IMR-90 (cell line): ENCODE measurements around the gene PPIL4. TPM values are rescaled to one million over a fixed set of nuclear protein-coding genes. Genes with fewer than 3 reads are reported as not detected.

Source experiments
- ATAC-seq: fragments of 200-7000 bp; cut with Tn5 transposase; 2 replicates; pipeline ENCODE4 v1.9.1; 2020; ENCODE audit warnings: low read depth, mild to moderate bottlenecking, moderate library complexity
- BruUV-seq: library from RNA; stranded (reverse); fragments of 400-500 nt; replicated peaks from 2 replicates; lab custom pipeline; 2021; lab: Mats Ljungman, UMichigan
- CTCF ChIA-PET: fragments of 300-600 bp; formaldehyde crosslinking; extraction: SDS; loops from one replicate; lab custom pipeline; 2021; ENCODE audit warnings: antibody characterized with exemption; lab: Yijun Ruan, JAX
- POLR2A ChIA-PET: fragments of 300-600 bp; sonication (Branson Sonifier 250); formaldehyde crosslinking; loops from one replicate; lab custom pipeline; 2022; ENCODE audit warnings: antibody characterized with exemption; ENCODE audit not compliant: unreplicated experiment; lab: Charles Lee
- DNase-seq: peaks from one replicate; pipeline ENCODE4 v3.0.0; 2013
- H2AFZ ChIP-seq: replicated peaks from 2 replicates; pipeline ENCODE3; 2013; ENCODE audit warnings: low read length, mild to moderate bottlenecking; ENCODE audit not compliant: poor library complexity
- H2AK5ac ChIP-seq: 2 replicates; pipeline ENCODE4 v1.6.1; 2013; ENCODE audit warnings: low read depth, low read length, inconsistent platforms
- H2AK9ac ChIP-seq: replicated peaks from 2 replicates; pipeline ENCODE3; 2013; ENCODE audit warnings: mild to moderate bottlenecking, low read depth, low read length, moderate library complexity; ENCODE audit not compliant: poor library complexity
- H2BK120ac ChIP-seq: 2 replicates; pipeline ENCODE4 v1.6.1; 2013; ENCODE audit warnings: low read depth, low read length, inconsistent platforms
- H2BK15ac ChIP-seq: 3 replicates; pipeline ENCODE4 v1.6.1; 2013; ENCODE audit warnings: low read depth, low read length, inconsistent platforms
- H2BK20ac ChIP-seq: 2 replicates; pipeline ENCODE4 v1.6.1; 2013; ENCODE audit warnings: low read depth, mild to moderate bottlenecking, inconsistent platforms, low read length, moderate library complexity
- H2BK5ac ChIP-seq: 2 replicates; pipeline ENCODE4 v1.6.1; 2013; ENCODE audit warnings: mild to moderate bottlenecking, low read depth, low read length, inconsistent platforms; ENCODE audit not compliant: poor library complexity, severe bottlenecking
- H3K14ac ChIP-seq: replicated peaks from 2 replicates; pipeline ENCODE4 v1.6.1; 2013; ENCODE audit warnings: low read depth, low read length, inconsistent platforms
- H3K18ac ChIP-seq: 2 replicates; pipeline ENCODE4 v1.6.1; 2013; ENCODE audit warnings: low read depth, low read length, control low read depth
- H3K23ac ChIP-seq: 2 replicates; pipeline ENCODE4 v1.6.1; 2013; ENCODE audit warnings: low read depth, low read length, inconsistent platforms
- H3K27ac ChIP-seq: 2 replicates; pipeline ENCODE4 v1.5.1; 2013; ENCODE audit warnings: mild to moderate bottlenecking, control low read depth, low read length; ENCODE audit not compliant: insufficient read depth
- H3K27me3 ChIP-seq: 2 replicates; pipeline ENCODE4 v1.6.1; 2013; ENCODE audit warnings: low read length; ENCODE audit not compliant: control insufficient read depth, insufficient read depth
- H3K36me3 ChIP-seq: 2 replicates; pipeline ENCODE4 v1.6.1; 2013; ENCODE audit warnings: low read length, mixed read lengths; ENCODE audit not compliant: control insufficient read depth, insufficient read depth
- H3K4ac ChIP-seq: 2 replicates; pipeline ENCODE4 v1.6.1; 2013; ENCODE audit warnings: low read depth, low read length, inconsistent platforms
- H3K4me1 ChIP-seq: 2 replicates; pipeline ENCODE4 v1.6.1; 2013; ENCODE audit warnings: low read length, mixed read lengths; ENCODE audit not compliant: control insufficient read depth, insufficient read depth
- H3K4me2 ChIP-seq: 2 replicates; pipeline ENCODE4 v1.6.1; 2013; ENCODE audit warnings: low read depth, mild to moderate bottlenecking, control low read depth, low read length, moderate library complexity
- H3K4me3 ChIP-seq: 2 replicates; pipeline ENCODE4 v1.5.1; 2013; ENCODE audit warnings: low read depth, mild to moderate bottlenecking, control low read depth, low read length, moderate library complexity; ENCODE audit not compliant: insufficient read depth
- H3K56ac ChIP-seq: 2 replicates; pipeline ENCODE4 v1.6.1; 2013; ENCODE audit warnings: low read length, inconsistent platforms; ENCODE audit not compliant: insufficient read depth; ENCODE audit errors: extremely low read depth
- H3K79me1 ChIP-seq, 2 experiments: 2 replicates each; pipeline ENCODE4 v1.6.1; 2013; ENCODE audit warnings: low read length in 2 of 2, inconsistent platforms in 1 of 2, low read depth in 1 of 2
- H3K9ac ChIP-seq: 2 replicates; pipeline ENCODE4 v1.6.1; 2013; ENCODE audit warnings: low read depth, low read length, control low read depth
- H3K9me1 ChIP-seq: 2 replicates; pipeline ENCODE4 v1.6.1; 2013; ENCODE audit warnings: low read length, inconsistent platforms; ENCODE audit not compliant: insufficient read depth
- H3K9me3 ChIP-seq: 2 replicates; pipeline ENCODE4 v1.6.1; 2013; ENCODE audit warnings: low read length; ENCODE audit not compliant: control insufficient read depth, insufficient read depth
- H4K20me1 ChIP-seq: 2 replicates; pipeline ENCODE4 v1.6.1; 2013; ENCODE audit warnings: low read length, inconsistent platforms; ENCODE audit not compliant: insufficient read depth
- H4K5ac ChIP-seq: 2 replicates; pipeline ENCODE4 v1.6.1; 2013; ENCODE audit warnings: mild to moderate bottlenecking, low read depth, low read length, control low read depth
- H4K8ac ChIP-seq, 2 experiments: 2 replicates each; pipeline ENCODE4 v1.6.1; 2013; ENCODE audit warnings: low read depth in 2 of 2, low read length in 2 of 2, control low read depth in 1 of 2, inconsistent platforms in 1 of 2
- H4K91ac ChIP-seq: 2 replicates; pipeline ENCODE4 v1.6.1; 2013; ENCODE audit warnings: low read depth, low read length, inconsistent platforms; ENCODE audit not compliant: insufficient read depth
- RCOR1 ChIP-seq: IDR thresholded peaks from 2 replicates; pipeline ENCODE4 v1.6.1; 2012; ENCODE audit warnings: mild to moderate bottlenecking, low read length, improper control_type of control experiment; ENCODE audit not compliant: insufficient replicate concordance
- RFX5 ChIP-seq: IDR thresholded peaks from 2 replicates; pipeline ENCODE4 v1.8.0; 2012; ENCODE audit warnings: low read depth, mild to moderate bottlenecking, low read length, moderate library complexity
- WGBS, 2 experiments: methylation state at CpG; one replicate each; pipeline versions ENCODE4 v1.1.5 to v1.1.7; 2013; ENCODE audit warnings: missing lambda C conversion rate in 2 of 2; ENCODE audit not compliant: insufficient read length in 1 of 2; ENCODE audit errors: extremely low coverage in 2 of 2; 5-methylcytosine and 5-hydroxymethylcytosine counted together
- dilution Hi-C: fragments of 300-500 bp; cut with HindIII; formaldehyde crosslinking; loops from one replicate; pipeline ENCODE4 v1.14.3; 2018; ENCODE audit warnings: low sequenced_read_pairs; ENCODE audit not compliant: unreplicated experiment
- in situ Hi-C: fragments of 300-500 bp; cut with MboI; formaldehyde crosslinking; loops from 3 replicates; pipeline ENCODE4 v1.14.3; 2019; ENCODE audit warnings: low sequenced_read_pairs, inconsistent platforms, mixed read lengths
- intact Hi-C: fragments of 100-400 bp; cut with micrococcal nuclease; formaldehyde crosslinking; loops from 2 replicates; pipeline ENCODE4 v1.10.0; 2022
- polyA plus RNA-seq, 3 experiments: library from polyadenylated mRNA; depleted of rRNA; stranded (reverse); fragments of >200 nt; gene quantifications; 2 replicates each; pipeline ENCODE4 v1.2.3, GENCODE V29; 2012; ENCODE audit warnings: low replicate concordance in 1 of 3
- total RNA-seq: library from RNA; depleted of rRNA; stranded (reverse); fragments of >200 nt; gene quantifications from 2 replicates; pipeline ENCODE4 v1.2.3, GENCODE V29; 2012

The PPIL4 gene
- total and polyA plus RNA-seq, 2 of the 4 experiments (the other 2 are of a cell fraction): 10.6 to 13.3 TPM

- Histone ChIP-seq H2BK15ac (no peak overlapping the region), H3K14ac (no peak overlapping the region), H3K18ac (no peak overlapping the region), H4K5ac (no peak overlapping the region), H3K9me3 (no peaks in the 10 kb centered on the region), H3K27ac (no peak overlapping the region), H2AK9ac (no peak overlapping the region), H3K9ac (no peak overlapping the region), H3K27me3 (peaks cover 25% of the 10 kb centered on the region), H3K36me3 (no peaks in the 10 kb centered on the region), H3K9me1 (no peaks in the 10 kb centered on the region), H3K23ac (no peak overlapping the region), H4K8ac (no peak overlapping the region), H3K79me1 (no peaks in the 10 kb centered on the region), H2BK20ac (no peak overlapping the region), H3K4me3 (no peak overlapping the region), H3K4ac (no peak overlapping the region), H4K91ac (no peak overlapping the region), H3K4me2 (no peak overlapping the region), H4K20me1 (no peaks in the 10 kb centered on the region), H3K4me1 (no peaks in the 10 kb centered on the region), H2AFZ (no peak overlapping the region), H2BK5ac (no peak overlapping the region), H2BK120ac (no peak overlapping the region), H3K56ac (no peak overlapping the region), H2AK5ac (no peak overlapping the region)
- dilution Hi-C loops: no loop called here
- intact Hi-C loops: no loop called here
- TF ChIP-seq RFX5 (no peak), RCOR1 (no peak)
- in situ Hi-C loops: no loop called here
- no peak for ATAC-seq
- WGBS, 2 experiments: 80% methylated on average over 1 of the region's 2 CpGs; no CpG with 5 or more reads in 1 of the 2 experiments
- no peak for DNase-seq
- ChIA-PET CTCF (no interaction called here), POLR2A (no interaction called here)
- no TSS peak for BruUV-seq
These were observed 74.9 kb downstream of the PPIL4 start for GRCh38 chr6:149470948-149471347.
